HG02642 (cell line): Measurements from ENCODE around the gene SP5.
"Not testable (repeated sequence)": the region's sequence is repeated elsewhere in the genome, so short reads cannot be mapped to it uniquely, and the experiment has no call there.

Source experiments
- ATAC-seq: cut with Tn5 transposase; IDR thresholded peaks from one replicate; pipeline ENCODE4 v1.9.1; 2021; ENCODE audit warnings: mild to moderate bottlenecking; ENCODE audit not compliant: unreplicated experiment, poor library complexity

Gene SP5

DNA sequence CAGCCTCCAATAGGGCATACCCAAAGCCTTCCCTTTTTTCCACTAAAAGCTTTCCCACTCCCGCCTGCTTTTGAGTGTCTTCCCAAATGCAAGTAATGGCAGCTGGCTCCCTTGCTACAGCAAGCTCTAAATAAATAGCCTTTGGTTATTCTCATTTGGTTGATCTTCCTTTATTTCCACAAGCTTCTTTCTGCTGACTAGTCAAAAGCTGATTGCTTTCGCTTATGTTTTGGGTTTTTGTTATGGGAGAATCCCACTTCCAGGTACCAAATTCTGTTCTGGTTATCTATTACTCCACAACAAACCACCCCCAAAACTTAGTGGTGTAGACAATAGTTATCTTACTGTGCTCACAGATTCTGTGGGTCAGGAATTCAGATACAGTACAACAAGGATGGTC, 22.3 kb downstream of the SP5 start:
- ATAC-seq: no peak

- no peak for ATAC-seq
These were observed 22.7 kb downstream of the SP5 start for GRCh38 chr2:170737821-170738220.

- no peak for ATAC-seq
These were observed 23.9 kb downstream of the SP5 start for GRCh38 chr2:170739048-170739447.

DNA sequence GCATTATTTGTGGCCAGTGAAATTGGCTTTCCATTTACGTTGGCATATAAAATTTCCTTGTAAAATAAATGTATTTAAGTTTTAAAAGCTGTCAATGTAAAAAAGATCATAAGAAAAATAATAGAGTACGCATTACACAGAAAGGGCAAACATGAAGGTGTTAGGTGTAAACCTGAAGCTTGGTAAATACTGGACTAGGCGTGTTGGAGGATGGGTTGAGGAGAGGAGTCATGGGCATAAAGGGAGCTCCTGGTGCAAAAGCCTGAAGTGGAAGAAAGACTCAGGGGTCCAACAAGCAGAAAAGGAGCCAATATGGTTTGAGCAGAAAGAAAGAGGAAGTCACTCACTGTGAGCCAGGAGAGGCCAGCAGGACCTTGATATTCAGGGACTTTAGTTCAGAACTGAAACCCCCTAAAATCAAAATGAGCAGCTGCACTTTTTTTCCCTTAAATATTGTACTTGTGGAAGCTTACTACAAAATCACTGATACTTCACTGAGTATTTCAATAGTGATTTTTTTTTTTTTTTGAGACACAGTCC, 24.4 kb downstream of the SP5 start:
- no peak for ATAC-seq

DNA sequence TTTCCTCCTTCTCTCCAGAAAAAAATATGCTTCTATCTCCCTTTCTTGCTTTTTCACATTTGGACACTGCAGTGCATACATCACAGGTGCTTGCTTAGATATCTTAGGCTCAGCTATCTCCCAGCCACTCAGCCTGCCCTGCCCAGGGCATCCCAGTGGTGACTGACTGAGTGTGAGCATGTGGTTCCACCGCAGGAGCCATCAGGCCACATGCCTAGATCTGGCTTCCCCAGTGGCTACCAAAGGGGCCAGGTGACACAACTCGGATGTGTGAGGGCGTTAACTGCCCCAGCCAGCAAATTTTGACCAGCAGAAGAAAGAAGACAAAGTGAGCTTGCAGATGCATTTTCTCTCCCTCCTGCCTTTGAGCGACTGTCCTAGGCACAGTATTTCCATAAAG, 25.5 kb downstream of the SP5 start:
- no peak for ATAC-seq

DNA sequence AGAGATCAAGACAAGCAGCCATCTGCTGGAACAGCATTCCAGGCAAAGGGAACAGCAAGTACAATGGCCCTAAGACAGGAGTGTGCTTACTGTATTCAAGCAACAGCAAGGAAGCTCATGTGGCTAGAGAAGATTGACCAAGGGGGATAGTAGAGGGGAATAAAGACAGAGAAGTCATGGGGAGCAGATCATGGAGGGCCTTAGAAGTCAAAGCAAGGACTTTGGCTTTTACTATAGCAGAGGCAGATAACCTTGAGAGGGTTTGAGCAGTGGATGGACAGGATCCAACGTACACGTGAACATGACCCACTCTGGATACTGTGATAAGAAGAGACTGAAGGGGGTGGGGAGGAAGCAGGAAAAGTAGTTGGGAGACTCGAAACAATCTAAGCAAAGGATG, 26.9 kb downstream of the SP5 start:
- ATAC-seq: no peak

- ATAC-seq: no peak
These were observed 27.9 kb downstream of the SP5 start for GRCh38 chr2:170742896-170743529.

DNA sequence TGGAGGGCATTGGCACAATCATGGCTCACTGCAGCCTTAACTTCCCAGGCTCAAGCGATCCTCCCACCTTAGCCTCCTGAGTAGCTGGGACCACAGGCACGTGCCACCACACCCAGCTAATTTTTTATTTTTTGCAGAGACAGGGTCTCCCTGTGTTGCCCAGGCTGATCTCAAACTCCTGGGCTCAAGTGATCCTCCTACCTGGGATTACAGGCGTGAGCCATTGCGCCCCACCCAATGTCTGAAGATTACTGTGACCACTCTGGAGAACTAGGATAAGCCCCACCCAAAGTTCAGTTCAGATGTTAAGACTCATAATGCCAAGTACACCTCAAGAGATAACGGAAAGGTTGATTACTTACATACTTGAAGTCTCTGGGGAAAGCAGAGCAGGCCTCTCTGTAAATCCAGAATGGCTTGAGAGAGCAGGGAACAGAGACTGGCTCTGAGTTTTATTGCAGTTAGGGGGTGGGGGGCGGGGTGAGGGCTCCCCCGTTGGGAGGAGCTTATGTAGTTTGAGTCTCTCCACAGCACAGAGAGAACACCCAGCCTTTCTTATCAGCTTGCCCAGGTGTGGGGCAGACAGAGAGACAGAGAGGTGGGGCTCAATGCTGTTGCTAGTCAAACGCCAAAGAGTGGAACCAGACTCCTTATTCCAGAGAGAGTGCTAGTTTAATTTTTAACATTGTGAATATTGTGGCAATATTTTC, 28.5 kb downstream of the SP5 start:
- no peak for ATAC-seq

DNA sequence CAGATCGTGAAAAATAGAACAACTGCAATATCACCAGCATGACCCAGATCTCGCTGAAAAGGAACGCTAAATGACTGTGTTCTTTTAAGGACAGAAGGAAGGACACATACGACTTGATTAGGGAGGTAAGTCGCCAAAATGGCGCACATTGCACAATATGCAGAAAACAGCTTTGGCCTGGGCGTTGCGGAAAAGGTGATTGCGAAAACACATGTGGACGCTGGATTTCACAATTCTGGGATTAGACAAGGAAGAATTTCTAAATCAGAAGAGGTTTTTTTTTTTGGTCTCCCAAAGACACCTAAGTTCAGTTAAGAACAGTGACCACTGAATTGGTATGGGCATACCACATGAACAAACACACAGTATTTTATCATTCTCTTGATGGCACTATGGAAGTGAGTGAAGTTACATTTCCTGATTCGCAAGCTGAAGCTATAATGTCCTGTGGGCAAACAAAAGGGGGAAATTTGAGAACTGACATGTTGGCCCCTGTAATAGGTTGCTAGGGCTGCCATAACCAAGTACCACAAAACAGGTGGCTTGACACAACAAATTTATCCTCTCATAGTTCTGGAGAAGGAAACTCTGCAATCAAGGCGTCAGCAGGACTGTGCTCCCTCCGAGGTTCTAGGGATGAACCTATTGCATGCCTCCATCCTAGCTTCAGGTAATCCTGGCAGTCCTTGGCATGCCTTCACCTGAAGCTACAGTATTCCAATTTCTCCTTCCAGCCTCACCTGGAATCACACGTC, 29.3 kb downstream of the SP5 start:
- ATAC-seq: no peak

- ATAC-seq: no peak
These were observed 30.2 kb downstream of the SP5 start for GRCh38 chr2:170745305-170745704.

DNA sequence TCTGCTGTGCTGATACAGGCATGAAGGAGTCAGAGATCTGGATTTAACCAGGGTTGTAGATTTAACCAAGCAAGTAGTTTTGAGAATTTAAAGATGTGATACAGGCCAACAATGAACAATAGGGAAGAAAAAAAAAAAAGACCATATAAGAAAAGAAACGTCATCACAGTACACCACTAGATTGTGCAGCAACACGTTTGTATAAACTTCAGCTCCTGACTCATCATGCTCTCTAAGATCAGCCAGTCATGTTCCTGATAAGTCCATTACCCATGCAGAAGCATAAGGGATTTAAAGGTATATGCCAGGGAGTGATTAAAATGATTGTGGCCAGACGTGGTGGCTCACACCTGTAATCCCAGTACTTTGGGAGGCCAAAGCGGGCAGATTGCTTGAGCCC, 32.8 kb downstream of the SP5 start:
- ATAC-seq: no peak

DNA sequence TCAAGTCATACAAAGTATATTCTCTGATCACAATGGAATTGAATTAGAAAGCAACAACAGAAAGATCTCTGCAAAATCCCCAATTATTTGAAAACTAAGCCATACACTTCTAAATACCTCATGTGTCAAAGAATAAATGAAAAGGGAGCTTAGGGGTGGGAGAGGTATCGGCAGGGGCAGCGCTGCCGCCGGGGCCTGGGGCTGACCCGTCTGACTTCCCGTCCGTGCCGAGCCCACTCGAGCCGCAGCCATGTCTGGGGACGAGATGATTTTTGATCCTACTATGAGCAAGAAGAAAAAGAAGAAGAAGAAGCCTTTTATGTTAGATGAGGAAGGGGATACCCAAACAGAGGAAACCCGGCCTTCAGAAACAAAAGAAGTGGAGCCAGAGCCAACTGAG, 36.4 kb downstream of the SP5 start:
- ATAC-seq: not testable (repeated sequence)

- no peak for ATAC-seq
These were observed 46.4 kb downstream of the SP5 start for GRCh38 chr2:170761572-170761971.

DNA sequence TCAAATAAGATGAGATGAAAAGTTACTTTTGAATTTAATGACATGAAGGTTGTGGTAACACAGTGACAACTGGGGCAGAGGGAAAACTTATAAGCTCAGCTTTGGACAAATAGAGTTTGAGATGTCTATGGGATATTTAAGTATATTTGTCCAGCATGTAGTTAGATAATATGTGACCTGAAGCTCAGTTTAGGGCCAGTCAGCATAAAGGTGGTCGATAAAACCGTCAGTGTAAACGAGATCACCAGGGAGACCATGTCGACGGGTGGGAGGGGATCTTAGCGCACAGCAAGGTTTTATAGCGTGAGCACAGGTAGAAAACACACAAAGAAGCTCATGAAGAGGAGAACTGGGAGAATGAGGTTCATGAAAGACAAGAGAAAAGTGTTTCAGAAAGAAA, 47.6 kb downstream of the SP5 start:
- no peak for ATAC-seq

- no peak for ATAC-seq
These were observed 48.1 kb downstream of the SP5 start for GRCh38 chr2:170763232-170763631.

DNA sequence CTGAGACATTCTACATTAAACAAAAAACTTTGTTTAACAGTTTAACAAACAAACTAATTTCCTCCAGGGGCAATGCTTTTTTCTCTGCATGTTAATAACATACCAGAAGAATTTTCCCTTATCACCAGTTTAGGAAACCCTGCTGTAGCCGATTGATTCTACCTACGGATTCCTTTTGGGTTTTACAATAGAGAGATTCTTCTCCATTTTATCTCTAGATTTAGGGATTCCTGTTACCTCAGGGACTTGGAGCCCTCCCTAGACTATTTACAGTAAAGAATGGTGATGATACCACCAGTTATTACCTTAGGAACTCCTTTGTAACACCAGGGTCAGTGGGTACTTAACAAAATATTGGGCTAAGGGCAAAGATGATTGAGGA, 49.7 kb downstream of the SP5 start:
- ATAC-seq: no peak

DNA sequence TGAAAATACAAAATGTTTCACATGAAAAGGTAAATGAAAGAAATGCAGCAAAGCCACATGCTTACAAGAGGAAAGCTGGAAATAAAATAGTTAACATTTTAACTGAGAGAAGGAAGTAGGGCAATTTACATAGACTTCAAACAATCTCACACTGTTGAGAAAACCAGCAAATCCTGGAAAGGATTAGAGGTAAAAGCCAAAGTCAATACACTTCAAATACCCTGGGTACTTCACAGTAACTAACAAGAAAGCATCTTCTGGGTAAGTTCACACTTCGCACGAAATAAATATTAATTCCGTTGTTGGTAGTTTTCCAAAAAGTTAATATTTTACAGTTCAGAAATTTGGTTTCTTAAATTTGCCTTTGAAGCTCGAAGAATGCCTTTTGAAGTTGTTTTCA, 51.6 kb downstream of the SP5 start:
- no peak for ATAC-seq
